Measurements from ENCODE around the gene TNRC6A.

DNA sequence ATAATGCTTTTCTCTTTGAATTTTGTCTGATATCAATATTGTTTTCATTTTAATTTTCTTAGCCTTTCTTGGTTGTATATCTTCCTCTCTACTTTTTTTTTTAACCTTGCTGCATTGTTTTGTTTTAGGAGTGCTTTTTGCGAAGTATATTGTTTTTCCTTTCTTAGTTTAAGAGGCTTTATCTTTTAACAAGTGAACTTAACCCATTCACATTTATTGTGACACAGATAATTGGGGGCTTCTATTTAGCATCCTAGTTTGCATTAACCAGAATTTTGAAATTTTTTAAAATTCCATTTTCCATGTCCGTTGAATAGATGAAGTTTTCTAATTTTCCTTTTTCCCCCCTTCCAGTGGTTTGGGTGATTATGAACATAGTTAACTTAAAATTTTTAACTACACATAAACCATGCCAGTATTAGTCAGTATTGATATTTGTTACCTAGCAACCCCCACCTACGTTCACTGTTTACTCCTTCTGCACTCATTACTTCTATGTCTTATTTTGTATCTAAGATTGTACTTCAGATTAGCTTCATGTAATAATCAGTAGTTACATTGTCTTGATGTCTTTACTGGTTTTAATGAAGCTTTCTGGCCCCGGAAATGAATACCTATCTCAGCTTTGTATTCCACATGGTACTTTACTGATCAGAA is 44.4 kb downstream of the TNRC6A start:
- TF ChIP-seq EZH2 (IDR thresholded peaks at IDR 0.05; ENCODE audit: low read depth, unreplicated experiment) (no peak), CREB1 (CRISPR knock-in tag; IDR thresholded peaks at IDR 0.05; ENCODE audit: low read depth) (no peak), NANOG (IDR thresholded peaks at IDR 0.05; ENCODE audit: borderline replicate concordance) (no peak), POLR2AphosphoS5 (IDR thresholded peaks at IDR 0.05; ENCODE audit: low read depth) (no peak), ZNF331 (CRISPR knock-in tag; IDR thresholded peaks at IDR 0.05; ENCODE audit: low read depth) (no peak), REST (IDR thresholded peaks at IDR 0.05; ENCODE audit: unreplicated experiment) (no peak)
- TF ChIP-seq, protein P1, sequence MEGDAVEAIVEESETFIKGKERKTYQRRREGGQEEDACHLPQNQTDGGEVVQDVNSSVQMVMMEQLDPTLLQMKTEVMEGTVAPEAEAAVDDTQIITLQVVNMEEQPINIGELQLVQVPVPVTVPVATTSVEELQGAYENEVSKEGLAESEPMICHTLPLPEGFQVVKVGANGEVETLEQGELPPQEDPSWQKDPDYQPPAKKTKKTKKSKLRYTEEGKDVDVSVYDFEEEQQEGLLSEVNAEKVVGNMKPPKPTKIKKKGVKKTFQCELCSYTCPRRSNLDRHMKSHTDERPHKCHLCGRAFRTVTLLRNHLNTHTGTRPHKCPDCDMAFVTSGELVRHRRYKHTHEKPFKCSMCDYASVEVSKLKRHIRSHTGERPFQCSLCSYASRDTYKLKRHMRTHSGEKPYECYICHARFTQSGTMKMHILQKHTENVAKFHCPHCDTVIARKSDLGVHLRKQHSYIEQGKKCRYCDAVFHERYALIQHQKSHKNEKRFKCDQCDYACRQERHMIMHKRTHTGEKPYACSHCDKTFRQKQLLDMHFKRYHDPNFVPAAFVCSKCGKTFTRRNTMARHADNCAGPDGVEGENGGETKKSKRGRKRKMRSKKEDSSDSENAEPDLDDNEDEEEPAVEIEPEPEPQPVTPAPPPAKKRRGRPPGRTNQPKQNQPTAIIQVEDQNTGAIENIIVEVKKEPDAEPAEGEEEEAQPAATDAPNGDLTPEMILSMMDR (conservative IDR thresholded peaks at IDR 0.05; ENCODE audit: low read depth in 2 of 2): no peak
